GM12878 (cell line): ENCODE measurements around the gene LAMA2. TPM values are rescaled to one million over a fixed set of nuclear protein-coding genes. Genes with fewer than 3 reads are reported as not detected.

Experiments used
- ATAC-seq: fragments of 200-7000 bp; cut with Tn5 transposase; 3 replicates; pipeline ENCODE4 v1.9.1; 2020; ENCODE audit warnings: mild to moderate bottlenecking, moderate library complexity
- BruUV-seq: library from RNA; stranded (reverse); fragments of 400-500 nt; replicated peaks from 2 replicates; lab custom pipeline; 2021; lab: Mats Ljungman, UMichigan
- CTCF ChIA-PET: fragments of 300-600 bp; sonication (Branson Sonifier 250); formaldehyde crosslinking; extraction: SDS; loops from one replicate; lab custom pipeline; 2021; ENCODE audit warnings: inconsistent platforms; lab: Yijun Ruan, JAX
- POLR2A ChIA-PET: fragments of 350-600 bp; formaldehyde crosslinking; extraction: SDS; loops from one replicate; lab custom pipeline; 2021; ENCODE audit warnings: inconsistent platforms; lab: Charles Lee
- RAD21 ChIA-PET: fragments of 300-600 bp; sonication (Branson Sonifier 250); formaldehyde crosslinking; loops from one replicate; lab custom pipeline; 2023; ENCODE audit warnings: antibody characterized with exemption; ENCODE audit not compliant: unreplicated experiment; lab: Charles Lee
- SMC1A ChIA-PET: fragments of 300-600 bp; sonication (Branson Sonifier 250); formaldehyde crosslinking; loops from one replicate; lab custom pipeline; 2023; ENCODE audit not compliant: unreplicated experiment, uncharacterized antibody; lab: Charles Lee
- DNase-seq: peaks from one replicate; pipeline ENCODE4 v3.0.0-alpha.2; 2011; ENCODE audit warnings: low read depth, low spot score
- FAIRE-seq: peaks from 3 replicates; lab custom pipeline; 2011; peaks lifted over from hg19 to GRCh38; lab: Jason Lieb, UNC
- H2AFZ ChIP-seq: 2 replicates; pipeline ENCODE4 v1.6.0; 2011; ENCODE audit warnings: low read depth, low read length, control low read depth; ENCODE audit not compliant: control insufficient read depth
- H3K27ac ChIP-seq: 2 replicates; pipeline ENCODE4 v1.5.1; 2011; ENCODE audit warnings: control low read depth; ENCODE audit not compliant: control insufficient read depth, insufficient read depth
- H3K27me3 ChIP-seq, 2 experiments: replicated peaks in 1 of 2; 2 replicates each; pipeline versions ENCODE4 v1.6.0 to v1.6.1; 2011; ENCODE audit warnings: low read length in 1 of 2; ENCODE audit not compliant: control insufficient read depth in 2 of 2, insufficient read depth in 2 of 2
- H3K36me3 ChIP-seq, 2 experiments: 2 replicates each; pipeline ENCODE4 v1.5.1; 2011; ENCODE audit warnings: low read length in 1 of 2; ENCODE audit not compliant: control insufficient read depth in 2 of 2, insufficient read depth in 2 of 2
- H3K4me1 ChIP-seq: 2 replicates; pipeline ENCODE4 v1.6.1; 2011; ENCODE audit warnings: mild to moderate bottlenecking, low read length, moderate library complexity, mixed read lengths; ENCODE audit not compliant: control insufficient read depth, insufficient read depth
- H3K4me2 ChIP-seq: 2 replicates; pipeline ENCODE4 v1.6.0; 2011; ENCODE audit warnings: control low read depth; ENCODE audit not compliant: control insufficient read depth, insufficient read depth
- H3K4me3 ChIP-seq: fragments of 200-600 bp; sonication (generic); 2 replicates; pipeline ENCODE4 v1.5.1; 2016
- H3K79me2 ChIP-seq: 2 replicates; pipeline ENCODE4 v1.6.0; 2011; ENCODE audit warnings: low read length; ENCODE audit not compliant: control insufficient read depth, insufficient read depth
- H3K9ac ChIP-seq: 2 replicates; pipeline ENCODE4 v1.8.0; 2011; ENCODE audit warnings: low read length, control low read depth, mixed read lengths; ENCODE audit not compliant: control insufficient read depth, insufficient read depth
- H3K9me3 ChIP-seq: replicated peaks from 3 replicates; pipeline ENCODE4 v1.5.1; 2011; ENCODE audit warnings: mild to moderate bottlenecking, low read length; ENCODE audit not compliant: control insufficient read depth, insufficient read depth
- H4K20me1 ChIP-seq: 2 replicates; pipeline ENCODE4 v1.6.0; 2011; ENCODE audit not compliant: control insufficient read depth, insufficient read depth
- BRCA1 ChIP-seq: IDR thresholded peaks from 2 replicates; pipeline ENCODE4 v1.6.1; 2011; ENCODE audit warnings: low read depth, low read length, improper control_type of control experiment
- CHD4 ChIP-seq: fragments of 200-600 bp; sonication (generic); IDR thresholded peaks from 2 replicates; pipeline ENCODE4 v1.6.1; 2016; ENCODE audit warnings: mild to moderate bottlenecking
- NFIC ChIP-seq: IDR thresholded peaks from 2 replicates; pipeline ENCODE4 v1.6.1; 2012; ENCODE audit warnings: low read depth, mild to moderate bottlenecking, inconsistent platforms, low read length, moderate library complexity
- RAD21 ChIP-seq: IDR thresholded peaks from 2 replicates; pipeline ENCODE4 v1.6.1; 2011; ENCODE audit warnings: mild to moderate bottlenecking, low read depth, low read length, moderate library complexity; ENCODE audit not compliant: insufficient read depth
- YY1 ChIP-seq: IDR thresholded peaks from 2 replicates; pipeline ENCODE4 v1.6.1; 2011; ENCODE audit warnings: low read depth, mild to moderate bottlenecking, low read length
- ZBTB33 ChIP-seq: fragments of 450-650 bp; IDR thresholded peaks from 2 replicates; pipeline ENCODE4 v1.6.1; 2017; ENCODE audit warnings: mild to moderate bottlenecking
- WGBS: methylation state at CpG from one replicate; pipeline ENCODE4 v1.1.6; 2016; ENCODE audit warnings: low lambda C conversion rate; ENCODE audit not compliant: insufficient replicate concordance, insufficient coverage; ENCODE audit errors: missing lambda C conversion rate; 5-methylcytosine and 5-hydroxymethylcytosine counted together
- in situ Hi-C: fragments of 300-500 bp; cut with MboI; formaldehyde crosslinking; loops from 9 replicates; pipeline ENCODE4 v1.14.3; 2018; ENCODE audit warnings: mixed read lengths
- intact Hi-C: fragments of 100-400 bp; cut with micrococcal nuclease; formaldehyde crosslinking; loops from one replicate; pipeline ENCODE4 v1.14.2; 2022; ENCODE audit not compliant: unreplicated experiment
- polyA plus RNA-seq, 11 experiments: library from polyadenylated mRNA; depleted of rRNA in 4 of 11; unstranded in 6 of 11; stranded (reverse) in 5 of 11; fragments of >200 nt; fragmentation: Nextera tagmentation in 4 of 11; fragmentation: Illumina TruSeq in 1 of 11; extraction: Ambion mirVana in 4 of 11; extraction: Trizol in 1 of 11; gene quantifications; 1 replicate in 1 of 11; 2 replicates in 10 of 11; pipeline versions ENCODE4 v1.2.1 to v1.2.3, GENCODE V29; 2011 to 2016; ENCODE audit warnings: inconsistent platforms in 2 of 11, missing spikeins in 2 of 11, low read depth in 1 of 11
- total RNA-seq, 4 experiments: library from RNA; depleted of rRNA in 3 of 4; stranded (reverse); fragments of >200 nt in 3 of 4; fragmentation: Illumina TruSeq in 1 of 4; extraction: Trizol in 1 of 4; gene quantifications; 2 replicates each; pipeline versions ENCODE4 v1.2.1 to v1.2.3, GENCODE V29; 2013 to 2021

Gene LAMA2
- total and polyA plus RNA-seq, 10 of the 15 experiments (the other 5 are each of a cell fraction or from before 2014, with no cell fraction given), result 0.04 to 2.0 (median 0.37) TPM; not detected in 1

GRCh38 chr6:129446272-129447197 lies 563.6 kb downstream of the LAMA2 start (continued):
- no peak for TF ChIP-seq ZBTB33
- no peak for TF ChIP-seq BRCA1
- TF ChIP-seq RAD21, result no peak
- TF ChIP-seq YY1, result no peak
- TF ChIP-seq CHD4, result no peak

GRCh38 chr6:129447198-129447565 lies 564.2 kb downstream of the LAMA2 start:
- SMC1A ChIA-PET, result no interaction called here
- BruUV-seq, result no TSS peak
- Histone ChIP-seq H3K4me2 (no peak overlapping the region), H3K4me3 (no peak overlapping the region), H3K27ac (no peak overlapping the region), H2AFZ (no peak overlapping the region), H3K9ac (no peak overlapping the region), H3K79me2 (no peaks in the 10 kb centered on the region), H3K27me3 (peaks cover 2 to 16% of the 10 kb centered on the region in 2 experiments; a peak in 3 of 4 replicates), H4K20me1 (no peaks in the 10 kb centered on the region), H3K9me3 (no peaks in the 10 kb centered on the region), H3K36me3 (no peaks in the 10 kb centered on the region), H3K4me1 (peaks cover 8% of the 10 kb centered on the region; the same call in 1 of the 2 replicates)
- POLR2A ChIA-PET, result no interaction called here
- WGBS, result 49% methylated on average over 3 of the region's 3 CpGs
- CTCF ChIA-PET, result no interaction called here
- ATAC-seq (no peak), FAIRE-seq (no peak), DNase-seq (no peak)
- RAD21 ChIA-PET, result no interaction called here
- in situ Hi-C loops, result no loop called here
- no peak for TF ChIP-seq NFIC
- intact Hi-C loops, result no loop called here
